GM18519 (cell line): Measurements from ENCODE around the gene KCP.
"Not testable (repeated sequence)": the region's sequence is repeated elsewhere in the genome, so short reads cannot be mapped to it uniquely, and the experiment has no call there.

Experiments
- ATAC-seq: cut with Tn5 transposase; IDR thresholded peaks from one replicate; pipeline ENCODE4 v1.9.1; 2021; ENCODE audit warnings: mild to moderate bottlenecking, moderate library complexity; ENCODE audit not compliant: unreplicated experiment, low FRiP score

Gene KCP

DNA sequence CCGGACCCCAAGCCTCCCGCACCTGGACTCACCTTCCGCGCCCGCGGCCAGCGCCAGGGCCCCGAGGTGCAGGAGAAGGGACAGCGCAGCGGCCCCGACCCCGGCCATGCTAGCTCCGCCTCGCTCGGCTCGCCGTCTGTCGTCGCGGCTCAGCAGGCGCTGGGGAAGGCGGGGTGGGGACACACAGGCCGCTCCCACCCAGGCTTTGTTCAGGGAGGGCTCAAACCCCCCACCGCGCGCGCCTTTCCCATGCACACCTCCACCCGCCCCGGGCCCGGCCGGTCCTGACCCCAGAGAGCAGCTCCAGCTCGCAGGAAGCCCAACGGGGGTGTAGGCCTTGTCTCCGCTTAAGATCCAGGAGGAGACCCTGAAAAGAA lies at the start of gene KCP:
Gene KCP (minus strand): TSS at position 141 of the 377 bp plus-strand sequence. CDS start 33 bp downstream, at position 108.
- no peak for ATAC-seq

GRCh38 chr7:128959296-128959695 lies 48.8 kb upstream of the KCP start:
- ATAC-seq: no peak

DNA sequence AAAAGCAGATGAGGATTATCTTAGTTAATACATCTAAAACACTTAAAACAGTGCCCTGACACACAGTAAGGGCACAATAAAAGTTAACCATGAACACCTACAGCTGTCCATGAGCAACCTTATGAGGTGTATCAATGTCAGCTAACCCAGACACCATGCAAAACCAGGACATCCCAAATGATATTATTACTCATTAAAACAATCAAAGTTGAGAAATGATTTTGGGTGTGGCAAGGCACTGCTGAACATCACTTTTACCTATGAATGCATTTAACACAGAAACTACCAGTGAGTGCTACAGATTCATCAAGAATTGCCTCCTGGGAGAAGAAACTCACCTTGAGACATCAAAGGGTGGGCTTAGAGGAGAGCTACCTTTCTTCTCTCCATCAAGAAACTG lies 45.5 kb upstream of the KCP start:
- ATAC-seq: no peak

DNA sequence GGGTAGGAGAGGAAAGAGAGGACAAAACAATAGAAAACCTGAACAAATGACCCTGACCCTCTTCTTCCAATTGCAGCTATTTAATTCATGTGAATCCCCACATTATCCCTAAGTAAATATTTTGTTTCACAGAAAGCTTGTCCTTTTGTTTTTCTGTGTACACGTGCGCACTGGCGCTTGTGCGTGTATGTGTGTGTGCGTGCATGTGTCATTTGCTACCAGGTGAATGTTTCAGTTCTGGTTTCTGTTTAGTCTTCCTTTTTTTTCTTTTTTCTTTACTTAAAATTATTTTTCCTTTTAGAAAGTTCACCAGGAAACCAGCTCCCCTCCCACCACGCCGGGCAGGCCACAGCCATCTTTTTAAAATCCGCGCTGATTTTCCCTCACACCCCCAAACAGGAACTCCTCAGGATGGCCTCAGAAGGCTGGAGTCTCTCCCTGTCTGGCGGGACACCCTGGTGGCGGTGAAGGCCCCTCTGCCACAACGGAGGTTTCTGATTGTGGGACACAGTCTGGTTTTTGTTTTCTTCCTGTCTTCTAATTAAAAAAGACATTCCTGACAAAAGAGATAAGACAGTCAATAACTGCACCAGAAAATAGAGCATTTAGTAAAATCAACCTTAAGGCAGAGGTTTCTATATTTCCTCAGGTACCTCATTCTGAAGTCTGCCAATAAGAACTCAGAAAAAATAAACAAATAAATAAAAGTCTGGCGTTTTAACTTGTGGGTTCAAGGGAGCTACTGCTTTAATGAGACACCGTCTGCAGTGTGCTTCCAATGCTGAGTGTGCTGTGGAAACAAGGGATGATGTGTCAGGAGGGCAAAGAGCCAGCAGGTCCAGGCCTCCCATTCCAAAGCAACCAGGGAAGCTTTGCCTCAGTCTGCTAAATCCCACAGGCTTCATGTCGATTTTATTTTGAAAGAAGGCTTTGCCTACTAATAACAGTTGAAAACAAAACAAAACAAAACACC lies 44.6 kb upstream of the KCP start:
- no peak for ATAC-seq

- no peak for ATAC-seq
Measured at GRCh38 chr7:128954150-128954549, 43.6 kb upstream of the KCP start.

DNA sequence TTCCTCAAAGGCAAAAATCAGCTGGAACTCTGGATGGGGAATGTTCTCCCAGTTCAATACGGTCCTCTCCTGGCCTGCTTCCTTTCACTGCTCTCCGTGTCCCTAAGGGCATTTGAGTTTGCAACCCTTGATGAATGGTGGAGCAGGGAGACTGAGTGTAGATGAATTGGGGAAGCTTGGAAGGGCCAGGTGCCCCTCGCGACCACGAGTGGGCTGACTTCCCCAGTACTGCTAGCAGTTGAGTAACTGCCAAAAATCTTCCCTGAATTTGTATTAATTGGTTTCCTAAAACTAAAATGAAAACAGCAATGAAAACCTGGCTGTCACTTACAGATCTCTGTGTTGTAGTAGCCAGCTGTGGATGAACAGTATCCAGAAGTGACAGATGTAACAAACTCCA lies 40.8 kb upstream of the KCP start:
- no peak for ATAC-seq

DNA sequence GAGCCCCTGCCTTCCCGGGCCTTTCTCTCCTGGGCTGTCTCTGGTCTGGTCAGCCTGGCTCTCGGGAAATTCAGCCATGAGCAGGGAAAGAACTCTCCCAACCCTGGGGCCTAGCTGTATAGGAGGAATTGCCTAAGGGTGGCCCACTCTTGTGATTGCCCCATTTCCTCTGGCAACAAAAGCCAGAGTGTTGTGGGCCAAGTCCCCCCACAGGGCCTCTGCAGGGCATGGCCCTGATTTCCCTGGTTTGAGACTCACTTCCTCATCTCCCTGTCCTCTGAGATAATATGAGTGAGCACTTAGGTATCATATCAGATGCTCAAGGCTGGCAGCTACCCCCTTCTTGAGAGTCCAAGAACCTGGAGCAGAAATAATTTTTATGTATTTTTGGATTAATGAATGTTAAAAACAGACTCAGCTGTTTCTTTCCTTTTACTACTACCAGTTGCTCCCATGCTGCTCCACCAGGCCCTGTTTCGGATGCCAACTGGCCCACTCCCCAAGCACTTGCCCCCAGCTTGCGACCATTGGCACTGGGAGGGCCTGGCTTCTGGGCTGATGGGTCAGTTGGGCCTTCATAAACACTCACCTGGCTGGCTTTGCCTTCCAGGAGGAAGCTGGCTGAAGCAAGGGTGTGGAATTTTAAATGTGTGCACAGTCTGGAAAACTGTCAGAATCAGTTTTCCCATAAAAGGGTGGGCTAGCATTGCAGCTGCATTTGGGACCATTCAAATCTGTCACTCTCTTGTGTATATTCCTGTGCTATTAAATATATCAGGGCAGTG lies 38.7 kb upstream of the KCP start:
- no peak for ATAC-seq

DNA sequence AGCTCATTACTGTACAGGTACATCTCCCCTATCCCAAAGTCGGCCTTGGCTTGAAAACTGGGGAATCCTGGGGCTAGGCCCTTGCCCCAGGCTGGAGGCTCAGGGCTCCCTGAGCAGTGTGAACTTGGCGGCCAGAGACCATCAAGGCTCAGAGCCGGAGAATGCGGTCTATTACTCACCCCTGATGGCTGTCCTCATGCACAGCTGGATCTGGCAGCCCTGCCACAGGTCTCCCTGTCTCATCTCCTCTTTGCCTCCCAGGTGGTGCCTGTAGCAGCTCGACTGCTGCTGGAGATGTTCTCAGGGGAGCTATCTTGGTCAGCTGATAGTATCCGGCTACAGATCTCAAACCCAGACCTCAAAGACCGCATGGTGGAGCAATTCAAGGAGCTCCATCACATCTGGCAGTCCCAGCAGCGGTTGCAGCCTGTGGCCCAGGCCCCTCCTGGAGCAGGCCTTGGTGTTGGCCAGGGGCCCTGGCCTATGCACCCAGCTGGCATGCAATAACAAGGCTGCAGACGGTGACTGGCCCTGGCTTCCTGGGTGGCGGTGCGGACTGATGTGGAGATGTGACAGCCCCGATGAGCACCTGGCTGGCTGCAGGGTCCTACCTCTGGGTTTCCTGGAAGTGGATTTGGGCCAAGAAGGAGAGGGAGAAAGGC lies 37.9 kb upstream of the KCP start:
- no peak for ATAC-seq

DNA sequence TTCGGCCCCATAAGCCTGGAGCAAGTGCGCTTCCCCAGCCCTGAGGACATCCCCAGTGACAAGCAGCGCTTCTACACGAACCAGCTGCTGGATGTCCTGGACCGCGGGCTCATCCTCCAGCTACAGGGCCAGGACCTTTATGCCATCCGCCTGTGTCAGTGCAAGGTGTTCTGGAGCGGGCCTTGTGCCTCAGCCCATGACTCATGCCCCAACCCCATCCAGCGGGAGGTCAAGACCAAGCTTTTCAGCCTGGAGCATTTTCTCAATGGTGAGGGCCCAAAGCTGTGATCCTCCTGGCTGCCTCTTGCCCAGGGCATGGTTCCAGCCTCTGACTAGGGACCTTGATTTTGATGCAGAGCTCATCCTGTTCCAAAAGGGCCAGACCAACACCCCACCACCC lies 37.3 kb upstream of the KCP start:
- ATAC-seq: no peak

DNA sequence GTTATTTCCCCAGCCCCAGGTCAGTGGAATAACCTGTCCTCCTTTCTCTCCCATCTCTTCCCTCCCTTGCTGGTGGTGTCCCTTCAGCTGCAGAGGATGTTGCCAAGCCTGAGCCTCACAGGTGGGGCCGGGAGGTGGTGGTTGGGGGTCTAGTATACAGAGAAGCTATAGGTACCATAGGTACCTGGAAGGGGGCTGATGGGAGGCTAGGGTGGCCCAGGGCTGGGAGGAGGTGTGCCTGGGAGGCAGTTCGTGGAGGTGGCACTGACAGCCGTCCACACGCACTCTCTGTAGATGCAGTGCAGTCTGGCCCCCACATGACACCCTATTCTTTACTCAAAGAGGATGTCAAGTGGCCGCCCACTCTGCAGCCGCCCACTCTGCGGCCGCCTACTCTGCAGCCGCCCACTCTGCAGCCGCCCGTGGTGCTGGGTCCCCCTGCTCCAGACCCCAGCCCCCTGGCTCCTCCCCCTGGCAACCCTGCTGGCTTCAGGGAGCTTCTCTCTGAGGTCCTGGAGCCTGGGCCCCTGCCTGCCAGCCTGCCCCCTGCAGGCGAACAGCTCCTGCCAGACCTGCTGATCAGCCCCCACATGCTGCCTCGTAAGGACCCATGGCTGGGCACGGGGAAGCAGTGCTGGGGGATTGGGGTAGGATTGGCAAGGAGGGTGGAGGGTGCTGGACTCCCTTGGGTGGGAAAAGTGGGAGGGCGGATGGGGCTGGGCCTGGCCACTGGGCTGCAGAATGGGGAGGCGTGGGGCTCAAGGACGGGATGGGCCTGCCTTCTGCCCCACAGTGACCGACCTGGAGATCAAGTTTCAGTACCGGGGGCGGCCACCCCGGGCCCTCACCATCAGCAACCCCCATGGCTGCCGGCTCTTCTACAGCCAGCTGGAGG lies 36.7 kb upstream of the KCP start:
- ATAC-seq: no peak

DNA sequence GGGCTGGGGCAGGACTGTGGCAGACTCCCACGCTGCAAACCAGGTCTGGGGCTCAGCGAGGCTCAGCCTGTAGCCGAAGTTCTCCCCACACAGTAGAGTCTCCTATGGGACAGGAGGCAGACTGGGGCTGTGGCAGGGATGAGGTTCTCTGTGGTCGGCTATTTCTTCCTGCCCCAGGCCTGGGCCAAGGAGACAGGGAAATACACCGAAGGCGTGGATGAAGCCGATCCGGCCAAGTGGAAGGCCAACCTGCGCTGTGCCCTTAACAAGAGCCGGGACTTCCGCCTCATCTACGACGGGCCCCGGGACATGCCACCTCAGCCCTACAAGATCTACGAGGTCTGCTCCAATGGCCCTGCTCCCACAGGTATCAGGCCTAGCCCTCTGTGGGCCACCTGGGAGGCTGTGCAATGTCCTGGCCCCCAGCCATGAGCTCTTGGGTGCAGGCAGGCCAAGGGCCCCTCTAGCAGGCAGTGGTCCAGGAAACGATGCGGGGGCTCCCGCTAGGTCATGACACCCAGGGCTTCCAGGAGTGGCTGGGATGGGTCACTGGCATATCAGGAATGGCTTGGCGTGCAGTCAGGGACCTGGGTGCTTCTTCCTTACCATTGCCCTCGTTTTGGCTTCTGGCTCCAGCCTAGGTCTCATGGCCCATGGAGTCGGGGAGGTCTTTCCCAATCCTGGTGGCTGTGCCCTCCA lies 35.3 kb upstream of the KCP start:
- no peak for ATAC-seq

- no peak for ATAC-seq
Measured at GRCh38 chr7:128944487-128945236, 34.2 kb upstream of the KCP start.

DNA sequence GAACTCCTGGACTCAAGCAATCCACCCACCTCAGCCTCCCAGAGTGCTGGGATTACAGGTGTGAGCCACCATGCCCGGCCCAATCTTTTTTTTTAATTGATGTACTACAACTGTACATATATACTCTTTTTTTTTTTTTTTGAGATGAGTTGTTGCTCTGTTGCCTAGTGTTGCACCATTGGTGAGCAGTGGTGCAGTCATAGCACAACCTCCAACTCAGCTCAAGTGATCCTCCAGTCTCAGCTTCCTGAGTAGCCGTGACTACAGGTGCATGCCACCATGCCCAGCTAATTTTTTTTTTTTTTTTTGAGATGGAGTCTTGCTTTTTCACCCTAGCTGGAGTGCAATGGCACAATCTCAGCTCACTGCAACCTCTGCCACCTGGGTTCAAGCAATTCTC lies 32.7 kb upstream of the KCP start:
- ATAC-seq: not testable (repeated sequence)

DNA sequence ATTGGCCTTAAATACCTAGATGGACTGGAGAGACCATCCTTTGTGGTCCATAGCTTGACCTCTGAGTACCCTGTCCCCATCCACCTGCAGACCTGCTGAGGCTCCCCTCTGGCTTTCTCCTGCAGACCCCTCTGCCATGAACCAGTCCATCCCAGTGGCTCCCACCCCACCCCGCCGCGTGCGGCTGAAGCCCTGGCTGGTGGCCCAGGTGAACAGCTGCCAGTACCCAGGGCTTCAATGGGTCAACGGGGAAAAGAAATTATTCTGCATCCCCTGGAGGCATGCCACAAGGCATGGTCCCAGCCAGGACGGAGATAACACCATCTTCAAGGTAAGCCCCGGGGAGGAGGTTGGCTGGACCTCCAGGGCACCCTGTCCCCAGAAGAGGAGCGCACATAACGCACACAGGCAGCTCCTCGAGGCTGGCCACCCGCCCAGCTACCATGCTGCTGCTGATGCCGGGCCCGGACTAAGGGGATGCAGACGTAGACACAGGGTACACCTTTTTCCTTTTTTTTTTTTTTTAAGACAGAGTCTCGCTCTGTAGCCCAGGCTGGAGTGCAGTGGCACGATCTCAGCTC lies 31.5 kb upstream of the KCP start:
- no peak for ATAC-seq

DNA sequence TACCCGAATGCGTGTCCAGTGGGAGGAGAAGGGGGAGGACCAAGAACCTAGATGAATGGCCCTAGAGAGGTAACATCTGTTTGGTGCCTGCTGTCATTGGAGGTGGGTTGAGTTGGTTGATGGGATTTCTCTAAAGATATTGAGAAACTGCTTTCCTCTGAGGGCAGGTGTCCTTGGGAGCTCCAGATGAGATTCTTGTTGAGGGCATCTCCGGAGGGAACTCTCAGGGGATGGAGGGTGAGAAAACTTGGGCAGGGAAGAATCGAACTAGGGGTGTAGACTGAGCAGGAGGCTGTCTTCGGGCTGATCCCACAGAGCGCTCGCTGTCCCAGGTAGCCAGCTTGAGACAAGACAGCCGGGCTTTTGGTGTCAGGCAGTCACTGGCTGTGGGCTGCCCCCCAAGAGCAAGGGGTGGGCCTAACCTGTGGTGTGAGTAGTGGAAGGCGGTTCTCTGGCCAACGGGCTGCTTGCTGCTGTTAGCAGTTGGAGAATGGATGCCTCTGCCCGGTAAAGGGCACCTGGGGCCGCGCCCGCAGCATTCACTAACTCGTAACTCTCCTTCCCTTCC lies 30.9 kb upstream of the KCP start:
- ATAC-seq: no peak

- ATAC-seq: peak; percentile 47
Measured at GRCh38 chr7:128940494-128941322, 30.2 kb upstream of the KCP start.

- ATAC-seq: no peak
Measured at GRCh38 chr7:128939861-128940410, 29.4 kb upstream of the KCP start.
